ENCODE data around the gene IL1RAPL2. TPM values are rescaled to one million over a fixed set of nuclear protein-coding genes. Genes with fewer than 3 reads are reported as not detected.
"Not testable (repeated sequence)": the region's sequence is repeated elsewhere in the genome, so short reads cannot be mapped to it uniquely, and the experiment has no call there.

Gene IL1RAPL2
- total and polyA plus RNA-seq, 2 of the 8 experiments (the other 6 are each of a cell fraction or from before 2014, with no cell fraction given) = 0.20 to 1.3 TPM

DNA sequence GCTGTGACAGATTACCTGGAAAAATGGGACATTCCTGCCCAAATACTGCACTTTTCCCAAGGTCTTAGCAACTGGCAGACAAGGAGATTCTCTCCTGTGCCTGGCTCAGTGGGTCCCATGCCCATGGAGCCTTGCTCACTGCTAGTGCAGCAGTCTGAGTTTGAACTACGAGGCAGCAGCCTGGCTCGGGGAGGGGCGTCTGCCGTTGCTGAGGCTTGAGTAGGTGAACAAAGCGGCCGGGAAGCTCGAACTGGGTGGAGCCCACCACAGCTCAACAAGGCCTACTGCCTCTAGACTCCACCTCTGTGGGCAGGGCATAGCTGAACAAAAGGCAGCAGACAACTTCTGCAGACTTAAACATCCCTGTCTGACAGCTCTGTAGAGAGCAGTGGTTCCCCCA is 1118.3 kb downstream of the IL1RAPL2 start:
- H2BK5ac ChIP-seq (ENCODE audit: low read depth, low read length); H3K4ac ChIP-seq (replicated peaks; ENCODE audit: insufficient read length, low read depth, low read length); H4K20me1 ChIP-seq (replicated peaks in 1 of 2; ENCODE audit: control insufficient read depth in 1 of 2, insufficient read depth in 2 of 2, low read length in 2 of 2); H3K79me2 ChIP-seq (ENCODE audit: control insufficient read depth in 1 of 2, insufficient read depth in 2 of 2, low read length in 2 of 2); H2BK20ac ChIP-seq (ENCODE audit: low read length); FAIRE-seq; H3K4me2 ChIP-seq (ENCODE audit: insufficient read depth in 1 of 2, low read depth in 2 of 2, low read length in 2 of 2); H3K9me3 ChIP-seq (ENCODE audit: insufficient read depth in 2 of 2, low read depth in 1 of 2, low read length in 1 of 2); H4K5ac ChIP-seq (ENCODE audit: insufficient read length, low read depth, low read length); H3K79me1 ChIP-seq (ENCODE audit: low read depth, low read length); H3K23ac ChIP-seq (ENCODE audit: insufficient read length); H3K18ac ChIP-seq (ENCODE audit: extremely low read depth, low read length); H4K91ac ChIP-seq (replicated peaks; ENCODE audit: insufficient read length, low read length); H2BK15ac ChIP-seq (ENCODE audit: low read length); H3K56ac ChIP-seq (replicated peaks; ENCODE audit: insufficient read length, low read depth, low read length); DNase-seq (ENCODE audit: low read depth in 1 of 2, low spot score in 2 of 2); H3K4me3 ChIP-seq (ENCODE audit: extremely low read depth in 1 of 4, insufficient read depth in 2 of 4, low read depth in 3 of 4, low read length in 4 of 4); H4K8ac ChIP-seq (ENCODE audit: extremely low read depth, insufficient read depth, low read length); H3K9ac ChIP-seq (replicated peaks in 1 of 4; ENCODE audit: extremely low read depth in 1 of 4, low read depth in 3 of 4, low read length in 3 of 4); H2AFZ ChIP-seq (ENCODE audit: low read length); H3K27me3 ChIP-seq (replicated peaks in 1 of 4; ENCODE audit: control insufficient read depth in 3 of 4, extremely low read depth in 1 of 4, insufficient read depth in 3 of 4, low read length in 3 of 4); POLR2A ChIA-PET (ENCODE audit: partially characterized antibody); H2BK12ac ChIP-seq (ENCODE audit: low read depth, low read length); H2AK5ac ChIP-seq (ENCODE audit: low read depth, low read length); H3K4me1 ChIP-seq (replicated peaks in 1 of 4; ENCODE audit: control insufficient read depth in 3 of 4, insufficient read depth in 4 of 4, low read length in 3 of 4); H3K27ac ChIP-seq (ENCODE audit: low read depth, low read length); H2BK120ac ChIP-seq (replicated peaks; ENCODE audit: low read depth, low read length); H3K23me2 ChIP-seq (ENCODE audit: low read depth, low read length); H3K36me3 ChIP-seq (ENCODE audit: control insufficient read depth in 2 of 4, insufficient read depth in 4 of 4, low read length in 3 of 4); H3K14ac ChIP-seq (ENCODE audit: insufficient read length): not testable (repeated sequence)
- WGBS, 2 experiments (ENCODE audit: extremely low coverage in 1 of 2, insufficient coverage in 1 of 2, insufficient read length in 1 of 2, insufficient replicate concordance in 2 of 2, low coverage in 1 of 2, low lambda C conversion rate in 2 of 2, missing lambda C conversion rate in 1 of 2) = 80% methylated on average over 4 of the region's 7 CpGs; no CpG with 5 or more reads in 1 of the 2 experiments
- CTCF ChIA-PET (ENCODE audit: partially characterized antibody) = interaction anchor here (0.6 to 0.8 kb wide), 2 partner anchors 41 to 1118 kb away, joined by 3 to 4 read pairs; partner anchors contain the start of gene IL1RAPL2

All from H1 (cell line).